Activated B cell treated with CpG ODN at 0.5 μM for 24 hours (primary cell): ENCODE measurements around the gene GARNL3. TPM values are rescaled to one million over a fixed set of nuclear protein-coding genes. Genes with fewer than 3 reads are reported as not detected.

ENCODE experiments used
- ATAC-seq: fragments of 200-7000 bp; cut with Tn5 transposase; one replicate; pipeline ENCODE4 v1.10.0; 2021; ENCODE audit warnings: low read depth, mild to moderate bottlenecking, moderate library complexity
- CTCF ChIA-PET: fragments of 350-600 bp; sonication (Branson Sonifier 250); formaldehyde crosslinking; loops from one replicate; lab custom pipeline; 2021; ENCODE audit warnings: antibody characterized with exemption; lab: Charles Lee
- POLR2A ChIA-PET: fragments of 350-600 bp; sonication (Branson Sonifier 250); formaldehyde crosslinking; loops from one replicate; lab custom pipeline; 2021; ENCODE audit warnings: antibody characterized with exemption; lab: Charles Lee
- DNase-seq: peaks from one replicate; pipeline ENCODE4 v3.0.0; 2022
- H3K27ac Mint-ChIP-seq: one replicate; pipeline ENCODE4 v1.8.0; 2020; ENCODE audit warnings: mixed read lengths
- H3K27me3 Mint-ChIP-seq: one replicate; pipeline ENCODE4 v1.8.0; 2021; ENCODE audit warnings: mixed read lengths
- H3K36me3 Mint-ChIP-seq: one replicate; pipeline ENCODE4 v1.8.0; 2021; ENCODE audit warnings: low read depth, mixed read lengths
- H3K4me1 Mint-ChIP-seq: one replicate; pipeline ENCODE4 v1.8.0; 2021; ENCODE audit warnings: mixed read lengths
- H3K4me3 Mint-ChIP-seq: one replicate; pipeline ENCODE4 v1.8.0; 2020; ENCODE audit warnings: mild to moderate bottlenecking, mixed read lengths
- H3K9me3 Mint-ChIP-seq: one replicate; pipeline ENCODE4 v1.8.0; 2020; ENCODE audit warnings: mixed read lengths
- CTCF ChIP-seq: fragments of 200-600 bp; IDR thresholded peaks from one replicate; pipeline ENCODE4 v1.8.0; 2022; ENCODE audit warnings: antibody characterized with exemption, mild to moderate bottlenecking
- intact Hi-C: fragments of 100-400 bp; cut with micrococcal nuclease; formaldehyde crosslinking; loops from one replicate; pipeline ENCODE4 v1.15.1; 2024
- total RNA-seq: library from RNA; stranded (reverse); gene quantifications from 2 replicates; pipeline ENCODE4 v1.2.3, GENCODE V29; 2022

The GARNL3 gene
- total RNA-seq, 1 donor from 2014 or later = 10.4 TPM

GRCh38 chr9:127295005-127295404 lies 30.4 kb downstream of the GARNL3 start:
- Mint-ChIP-seq H3K27ac (no peak overlapping the region), H3K4me1 (no peaks in the 10 kb centered on the region), H3K9me3 (no peaks in the 10 kb centered on the region), H3K4me3 (no peak overlapping the region), H3K36me3 (no peaks in the 10 kb centered on the region), H3K27me3 (no peaks in the 10 kb centered on the region)
- intact Hi-C loops = no loop called here
- TF ChIP-seq CTCF = no peak
- ATAC-seq (no peak), DNase-seq (no peak)
- CTCF ChIA-PET = no interaction called here
- POLR2A ChIA-PET = no interaction called here

- DNase-seq (no peak), ATAC-seq (no peak)
- H3K27ac Mint-ChIP-seq = no peak overlapping the region
- ChIA-PET POLR2A (interaction anchor here (0.6 kb wide), 1 partner anchor 31 kb away, joined by 3 read pairs; no protein-coding TSS in a partner anchor), CTCF (no interaction called here)
- intact Hi-C loops = no loop called here
- H3K36me3 Mint-ChIP-seq = no peaks in the 10 kb centered on the region
- H3K9me3 Mint-ChIP-seq = no peaks in the 10 kb centered on the region
- TF ChIP-seq CTCF = no peak
- no peaks in the 10 kb centered on the region for H3K27me3 Mint-ChIP-seq
- no peaks in the 10 kb centered on the region for H3K4me1 Mint-ChIP-seq
- no peak overlapping the region for H3K4me3 Mint-ChIP-seq
Measured at GRCh38 chr9:127300886-127301447, 36.4 kb downstream of the GARNL3 start.

GRCh38 chr9:127303830-127304229 lies 39.3 kb downstream of the GARNL3 start:
- Mint-ChIP-seq H3K9me3 (no peaks in the 10 kb centered on the region), H3K36me3 (no peaks in the 10 kb centered on the region), H3K27me3 (no peaks in the 10 kb centered on the region), H3K4me3 (no peak overlapping the region), H3K27ac (no peak overlapping the region), H3K4me1 (no peaks in the 10 kb centered on the region)
- TF ChIP-seq CTCF = no peak
- intact Hi-C loops = no loop called here
- ATAC-seq = no peak
- DNase-seq = no peak
- CTCF ChIA-PET = no interaction called here
- POLR2A ChIA-PET = interaction anchor here (0.6 kb wide), 1 partner anchor 332 kb away, joined by 3 read pairs; no protein-coding TSS in a partner anchor

GRCh38 chr9:127305206-127305837 lies 40.7 kb downstream of the GARNL3 start:
- CTCF ChIA-PET = no interaction called here
- no peaks in the 10 kb centered on the region for H3K27me3 Mint-ChIP-seq
- no peak overlapping the region for H3K27ac Mint-ChIP-seq
- no peak for TF ChIP-seq CTCF
- no peak for ATAC-seq
- no peak for DNase-seq
- POLR2A ChIA-PET = no interaction called here
- H3K4me3 Mint-ChIP-seq = no peak overlapping the region
- H3K4me1 Mint-ChIP-seq = no peaks in the 10 kb centered on the region
- no peaks in the 10 kb centered on the region for H3K9me3 Mint-ChIP-seq
- H3K36me3 Mint-ChIP-seq = no peaks in the 10 kb centered on the region
- intact Hi-C loops = no loop called here

GRCh38 chr9:127305838-127306226 lies 41.3 kb downstream of the GARNL3 start:
- no peaks in the 10 kb centered on the region for H3K36me3 Mint-ChIP-seq
- ChIA-PET POLR2A (no interaction called here), CTCF (no interaction called here)
- TF ChIP-seq CTCF = no peak
- DNase-seq (no peak), ATAC-seq (no peak)
- intact Hi-C loops = no loop called here
- no peaks in the 10 kb centered on the region for H3K27me3 Mint-ChIP-seq
- no peak overlapping the region for H3K4me3 Mint-ChIP-seq
- H3K27ac Mint-ChIP-seq = no peak overlapping the region
- H3K9me3 Mint-ChIP-seq = no peaks in the 10 kb centered on the region
- H3K4me1 Mint-ChIP-seq = no peaks in the 10 kb centered on the region
